NOMO-1 (cell line): ENCODE data around the gene TMEM86B.

Source experiments
- DNase-seq, 2 experiments: peaks; one replicate each; lab custom pipeline; 2025; ENCODE audit not compliant: unreplicated experiment in 2 of 2; lab: John Stamatoyannopoulos, UW

TMEM86B gene

GRCh38 chr19:55228403-55229031 is at the start of gene TMEM86B:
TMEM86B (minus strand) TSS chr19:55228763; CDS start chr19:55228741, 22 bp downstream.
- no peak for DNase-seq

- DNase-seq, result no peak
Observed at GRCh38 chr19:55277494-55277893, 48.9 kb upstream of the TMEM86B start.

GRCh38 chr19:55276720-55277430 is 48.3 kb upstream of the TMEM86B start:
- DNase-seq, result peak; percentile 68 to 84

GRCh38 chr19:55275851-55276719 is 47.5 kb upstream of the TMEM86B start:
- peak; percentile 33 to 70 for DNase-seq

- DNase-seq, result no peak
Observed at GRCh38 chr19:55273978-55274707, 45.6 kb upstream of the TMEM86B start.

DNA sequence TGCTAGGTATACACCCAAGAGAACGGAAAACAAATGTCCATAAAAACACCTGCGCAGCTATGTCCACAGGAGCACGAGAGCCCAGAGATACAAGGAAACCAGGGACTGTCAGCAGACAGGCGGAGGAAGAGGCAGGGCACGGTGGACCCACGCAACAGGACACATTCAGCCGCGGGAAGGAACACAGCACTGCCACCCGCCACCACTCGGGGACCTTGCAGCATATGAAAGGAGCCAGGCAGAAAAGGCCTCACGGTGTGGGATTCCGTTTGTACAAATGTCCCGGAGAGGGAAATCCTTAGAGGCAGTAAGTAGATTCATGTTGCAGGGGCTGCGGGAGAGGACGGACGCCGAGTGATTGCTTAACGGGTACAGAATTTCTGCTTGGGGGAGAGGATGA is 43.6 kb upstream of the TMEM86B start:
- no peak for DNase-seq

DNA sequence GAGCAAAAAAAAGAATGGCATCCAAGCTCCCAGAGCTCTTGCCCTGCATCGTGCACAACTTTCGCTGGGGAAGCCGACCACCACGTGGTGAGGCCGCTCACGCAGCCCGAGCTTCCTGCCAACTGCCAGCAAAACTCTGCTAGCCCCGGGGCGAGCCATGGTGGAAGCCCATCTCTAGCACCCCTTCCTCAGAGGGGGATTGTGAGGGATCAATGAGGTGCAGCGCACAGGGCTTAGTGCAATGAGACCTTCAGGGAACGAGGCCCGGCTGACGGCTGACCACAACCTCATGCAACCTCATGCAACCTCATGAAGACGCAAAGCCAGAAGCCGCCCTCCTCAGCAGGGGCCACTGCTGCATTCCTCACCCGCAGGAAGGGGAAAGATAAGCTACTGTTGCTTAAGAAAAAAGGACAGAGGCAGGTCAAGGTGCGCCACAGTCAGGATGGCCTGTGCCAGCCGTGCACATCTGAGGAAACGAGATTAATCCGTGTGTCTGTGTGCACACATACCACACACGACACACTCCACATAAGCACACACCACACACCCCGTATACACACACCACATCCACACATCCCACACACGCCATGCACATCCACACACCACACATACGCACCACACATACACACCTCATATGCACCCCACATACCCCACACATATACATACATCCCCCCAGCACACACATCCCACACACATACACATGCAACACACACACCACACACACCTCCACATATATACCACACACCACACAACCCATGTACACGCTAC is 41.8 kb upstream of the TMEM86B start:
- DNase-seq, result no peak

DNA sequence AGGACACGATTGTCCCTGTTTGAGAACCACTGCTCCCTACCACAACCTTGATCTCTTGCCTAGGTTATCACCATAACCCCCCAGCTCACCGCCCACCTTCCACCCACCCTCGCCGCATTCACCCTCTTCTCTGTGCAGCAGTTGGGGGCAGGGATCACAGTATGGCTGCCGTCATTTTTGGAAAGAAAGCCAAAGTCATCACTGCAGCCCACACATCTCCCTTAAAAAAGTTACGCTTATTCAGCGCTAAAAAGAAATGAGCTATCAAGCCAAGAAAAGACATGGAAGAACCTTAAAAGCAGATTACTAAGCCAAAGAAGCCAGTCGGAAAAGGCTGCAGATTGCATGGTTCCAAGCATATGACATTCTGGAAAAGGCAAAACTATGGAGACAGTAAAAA is 40.7 kb upstream of the TMEM86B start:
- DNase-seq, result no peak

GRCh38 chr19:55266840-55267239 is 38.3 kb upstream of the TMEM86B start:
- DNase-seq, result no peak

DNA sequence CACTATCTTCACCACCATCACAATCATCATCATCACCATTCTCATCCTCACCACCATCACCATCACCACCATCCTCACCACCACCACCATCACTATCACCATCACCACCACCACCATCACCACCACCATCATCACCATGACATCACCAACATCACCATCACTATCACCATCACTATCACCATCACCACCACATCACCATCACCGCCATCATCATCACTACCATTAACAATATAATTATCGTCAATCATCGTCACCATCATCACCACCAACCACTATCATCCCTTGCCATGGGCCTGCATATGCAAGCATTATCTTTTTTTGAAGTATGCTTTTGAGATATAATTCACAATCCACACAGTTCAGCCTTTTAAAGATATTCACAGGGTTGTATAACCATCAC is 37.8 kb upstream of the TMEM86B start:
- DNase-seq, result no peak

- DNase-seq, result no peak
Observed at GRCh38 chr19:55265723-55266386, 37.3 kb upstream of the TMEM86B start.

DNA sequence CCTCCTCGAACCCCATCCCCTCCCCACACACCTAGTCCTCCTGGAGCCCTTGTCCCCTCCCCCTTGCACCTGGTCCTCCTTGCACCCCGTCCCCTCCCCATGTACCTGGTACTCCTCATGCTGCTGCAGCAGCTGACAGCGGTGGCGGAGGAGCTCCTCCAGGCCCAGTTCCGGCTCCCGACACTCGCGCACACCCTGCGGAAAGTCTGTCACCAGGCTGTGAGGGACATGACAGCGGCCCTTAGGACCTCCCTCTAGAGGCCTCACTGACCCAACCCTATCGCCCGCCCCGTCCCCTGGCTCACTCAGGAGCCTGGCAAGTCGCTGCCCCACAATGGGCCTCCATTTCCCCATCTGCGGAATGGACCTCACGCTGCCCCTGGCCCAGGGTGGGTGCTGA is 36.6 kb upstream of the TMEM86B start:
- DNase-seq, result no peak

DNA sequence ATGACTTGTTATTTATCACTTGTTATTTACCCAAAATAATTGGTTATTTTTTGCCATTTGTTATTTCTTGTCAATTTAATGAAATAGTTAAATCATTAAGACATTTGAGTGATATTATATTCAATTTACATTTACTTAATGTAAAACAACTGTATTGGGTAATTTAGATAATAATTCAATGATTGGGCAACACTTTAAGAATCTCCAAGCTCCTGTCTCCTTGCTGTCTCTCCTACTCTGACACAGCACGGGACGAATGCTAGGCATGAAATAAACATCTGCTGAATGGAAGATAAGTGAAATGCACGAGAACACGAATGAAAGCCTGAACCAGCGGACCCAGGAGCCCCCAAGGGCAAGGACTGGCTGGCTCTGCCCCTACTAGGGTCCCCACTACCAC is 36.0 kb upstream of the TMEM86B start:
- no peak for DNase-seq

DNA sequence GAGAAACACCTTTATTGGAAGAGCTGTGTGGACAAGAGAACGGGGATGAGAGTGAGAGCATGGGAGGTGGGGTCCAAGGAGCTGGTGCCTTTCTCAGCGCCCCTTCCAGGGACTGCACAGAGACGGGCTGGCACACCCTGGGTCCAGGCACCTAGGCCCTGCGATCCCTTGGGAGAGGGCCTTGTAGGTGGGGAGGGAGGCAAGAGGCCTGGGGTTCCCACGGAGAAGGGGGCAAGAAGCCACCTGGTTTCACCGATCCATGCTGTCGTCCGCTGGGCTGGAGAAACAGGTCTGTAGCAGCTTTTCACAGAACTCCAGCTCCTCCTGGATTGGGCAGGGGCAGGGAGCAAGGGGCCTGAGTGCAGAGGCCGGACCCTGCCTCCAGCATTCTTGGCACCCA is 33.8 kb upstream of the TMEM86B start:
- no peak for DNase-seq

DNA sequence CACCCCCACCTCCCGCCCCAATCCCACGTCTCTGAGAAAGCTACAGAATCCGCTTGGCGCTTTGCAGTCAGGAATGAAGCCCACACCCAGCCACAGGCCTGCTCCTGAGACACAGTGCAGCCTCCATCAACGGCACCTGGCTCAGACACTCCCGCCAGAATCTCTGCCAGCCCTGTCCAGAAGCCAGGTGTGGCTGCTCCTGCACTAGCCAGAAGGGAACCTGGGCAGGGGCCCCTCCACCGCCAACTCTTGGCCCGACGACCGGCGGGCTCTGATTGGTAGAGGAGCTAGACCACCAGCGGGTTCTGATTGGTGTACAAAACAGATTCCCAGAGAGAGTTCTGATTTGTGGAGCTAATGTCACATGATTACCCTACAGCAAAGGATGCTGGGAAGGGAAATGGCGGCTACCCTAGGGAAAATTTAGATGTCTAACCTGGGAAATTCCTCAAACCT is 33.1 kb upstream of the TMEM86B start:
- DNase-seq, result no peak

DNA sequence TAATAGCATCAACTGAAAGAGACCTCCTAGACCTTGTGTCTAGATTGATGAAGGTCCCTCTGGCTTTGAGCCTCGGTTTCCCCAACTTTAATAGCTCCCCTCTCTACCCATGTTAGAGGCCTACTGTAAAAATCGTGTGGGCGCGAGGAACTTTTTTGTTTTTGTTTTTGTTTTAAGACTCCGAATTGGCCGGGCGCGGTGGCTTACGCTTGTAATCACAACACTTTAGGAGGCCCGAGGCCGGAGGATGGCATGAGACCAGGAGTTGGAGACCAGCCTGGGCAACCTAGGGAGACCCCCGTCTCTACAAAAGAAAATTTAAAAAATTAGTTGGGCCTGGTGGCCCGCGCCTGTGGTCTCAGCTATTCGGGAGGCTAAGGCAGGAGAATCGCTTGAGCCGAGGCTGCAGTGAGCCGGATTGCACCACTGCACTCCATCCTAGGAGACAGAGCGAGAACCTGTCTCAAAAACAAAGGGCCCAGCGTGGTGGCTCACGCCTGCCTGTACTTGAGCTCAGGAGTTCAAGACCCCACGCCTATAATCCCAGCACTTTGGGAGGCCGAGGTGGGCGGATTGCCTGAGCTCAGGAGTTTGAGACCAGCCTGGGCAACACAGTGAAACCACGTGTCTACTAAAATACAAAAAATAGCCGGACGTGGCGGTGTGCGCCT is 31.1 kb upstream of the TMEM86B start:
- DNase-seq, result no peak

GRCh38 chr19:55258828-55259539 is 30.4 kb upstream of the TMEM86B start, which contains the start of gene PPP6R1:
PPP6R1 (minus strand) TSS chr19:55259017; CDS start chr19:55247103, 11,914 bp downstream.
- peak; percentile 96 to 100 for DNase-seq

GRCh38 chr19:55258476-55258827 is 29.9 kb upstream of the TMEM86B start:
- no peak for DNase-seq
